IMR-90 (cell line): ENCODE measurements around the gene PHF21B.

Experiments used
- CEBPB ChIP-seq: IDR thresholded peaks from 2 replicates; pipeline ENCODE4 v1.6.1; 2012; ENCODE audit warnings: low read depth, low read length, improper control_type of control experiment
- POLR2A ChIP-seq: IDR thresholded peaks from 2 replicates; pipeline ENCODE4 v1.6.1; 2012; ENCODE audit warnings: mild to moderate bottlenecking, low read depth, low read length

DNA sequence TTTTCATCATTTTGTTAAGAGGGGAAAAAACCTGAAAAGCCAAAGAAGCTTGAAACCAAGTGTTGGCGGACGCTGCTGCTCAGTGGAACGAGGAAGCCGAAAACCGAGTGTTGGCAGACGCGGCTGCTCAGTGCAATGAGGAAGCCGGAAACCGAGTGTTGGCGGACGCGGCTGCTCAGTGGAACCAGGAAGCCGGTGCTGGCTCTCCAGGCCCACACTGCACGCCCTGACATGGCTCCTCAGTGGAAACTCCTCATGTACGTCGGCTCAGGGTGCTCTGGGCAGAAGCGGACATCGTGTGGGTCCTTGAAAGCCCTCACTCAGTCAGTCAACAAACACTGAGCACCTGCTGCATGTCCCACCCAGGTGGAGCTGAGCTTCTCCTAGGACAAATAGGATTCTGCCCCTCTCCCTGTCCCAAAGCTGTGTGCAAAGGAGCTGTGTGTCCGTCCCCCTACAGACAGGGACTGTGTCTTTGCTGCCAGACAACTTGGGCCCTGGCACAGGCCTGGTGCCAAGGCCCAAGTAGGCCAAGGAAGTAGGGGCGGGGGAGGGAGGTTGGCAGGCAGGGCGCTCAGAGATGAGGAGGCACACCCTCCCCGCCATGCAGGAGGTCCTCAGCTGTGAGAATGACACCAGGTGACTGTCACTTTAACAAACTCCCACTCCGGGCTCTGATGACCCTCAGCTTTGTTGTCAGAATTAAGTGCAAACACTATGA, 37.3 kb downstream of the PHF21B start:
- no peak for TF ChIP-seq POLR2A
- no peak for TF ChIP-seq CEBPB
